HuH-7.5 (cell line): ENCODE data around the gene LRMDA.
"Not testable (repeated sequence)": the region's sequence is repeated elsewhere in the genome, so short reads cannot be mapped to it uniquely, and the experiment has no call there.

ENCODE experiments used
- DNase-seq: peaks from one replicate; pipeline ENCODE4 v3.0.0; 2011; ENCODE audit warnings: low spot score

LRMDA gene

DNA sequence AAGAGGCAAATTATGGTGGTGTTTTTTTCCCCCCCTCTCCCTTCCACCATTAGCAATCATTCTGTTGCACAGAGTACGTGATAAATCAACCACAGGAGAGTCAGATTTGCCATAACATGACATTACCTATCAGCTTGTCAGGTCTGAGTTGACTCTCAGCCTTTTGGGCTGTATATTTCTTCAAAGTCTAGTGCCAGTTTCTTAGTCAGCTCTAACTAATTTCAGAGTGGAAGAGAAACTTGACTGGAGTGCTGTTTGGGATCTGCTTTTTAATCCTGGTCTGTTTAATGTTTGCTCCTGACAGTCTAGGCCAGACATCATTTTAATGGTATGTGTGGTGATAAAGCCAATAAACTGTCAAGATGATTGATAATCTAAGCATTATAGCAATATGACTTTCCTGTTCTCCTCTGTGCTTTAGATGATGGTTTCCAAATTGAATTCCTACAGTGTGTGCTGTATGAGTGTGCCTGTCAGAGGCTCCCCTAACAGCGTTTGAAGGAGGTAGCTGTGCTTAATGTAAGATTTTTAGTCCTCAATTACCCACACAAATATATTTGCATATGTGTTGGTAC lies 76.9 kb downstream of the LRMDA start:
- DNase-seq: no peak

DNA sequence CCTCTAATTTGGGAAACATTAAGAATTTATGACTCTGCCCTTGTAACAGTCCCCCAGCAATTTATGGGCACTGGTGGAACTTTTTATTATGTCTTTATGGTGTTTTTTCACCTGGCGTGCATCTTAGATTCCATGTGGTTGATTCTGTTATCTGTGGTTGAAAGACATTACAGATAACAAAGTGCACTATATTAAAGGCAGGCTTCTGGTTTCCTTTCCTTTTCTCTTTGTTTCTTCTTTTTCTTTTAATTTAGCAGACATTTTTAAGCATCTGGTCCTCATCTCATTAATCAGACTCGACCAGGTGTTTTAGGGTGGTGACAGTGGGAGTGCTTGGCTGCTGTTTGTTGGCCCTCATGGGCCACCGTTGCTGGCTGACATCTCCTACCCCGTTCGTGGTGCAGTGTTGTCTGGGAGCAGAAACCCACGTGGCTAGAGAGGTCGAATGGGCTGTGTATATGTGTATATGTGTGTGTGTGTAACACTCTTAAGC lies 77.4 kb downstream of the LRMDA start:
- DNase-seq: no peak

DNA sequence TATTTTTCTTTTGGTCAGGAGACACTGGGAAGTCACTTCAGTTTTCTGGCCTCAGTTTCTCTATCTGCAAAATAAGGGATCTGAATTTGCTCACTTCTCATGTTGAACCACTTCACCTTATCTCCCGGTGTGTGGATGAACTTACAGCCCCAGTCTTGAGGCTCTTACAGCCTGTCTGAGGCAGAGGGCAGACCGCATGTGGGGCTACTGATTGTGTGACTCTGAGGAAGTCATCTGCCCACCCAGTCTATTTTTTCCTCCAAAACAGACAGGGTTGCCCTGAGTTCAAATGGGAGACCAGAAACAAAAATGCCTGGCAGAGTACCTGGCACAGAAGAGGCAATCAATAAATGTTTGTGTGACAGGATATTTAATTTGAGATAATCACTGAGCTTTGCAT lies 78.3 kb downstream of the LRMDA start:
- DNase-seq: no peak

DNA sequence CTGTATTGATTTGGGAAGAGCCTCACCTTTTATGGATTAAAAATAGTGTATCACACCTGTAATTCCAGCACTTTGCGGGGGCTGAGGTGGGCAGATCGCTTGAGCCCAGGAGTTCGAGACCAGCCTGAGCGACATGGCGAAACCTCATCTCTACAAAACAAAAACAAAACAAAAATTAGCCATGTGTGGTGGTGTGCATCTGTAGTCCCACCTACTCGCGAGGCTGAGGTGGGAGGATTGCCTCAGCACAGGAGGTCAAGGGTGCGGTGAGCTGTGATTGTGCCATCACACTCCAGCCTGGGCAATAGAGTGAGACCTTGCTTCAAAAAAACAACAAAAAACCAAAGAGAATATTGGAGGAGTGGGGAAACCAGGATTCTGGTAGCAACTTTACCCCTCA lies 79.6 kb downstream of the LRMDA start:
- DNase-seq: no peak

DNA sequence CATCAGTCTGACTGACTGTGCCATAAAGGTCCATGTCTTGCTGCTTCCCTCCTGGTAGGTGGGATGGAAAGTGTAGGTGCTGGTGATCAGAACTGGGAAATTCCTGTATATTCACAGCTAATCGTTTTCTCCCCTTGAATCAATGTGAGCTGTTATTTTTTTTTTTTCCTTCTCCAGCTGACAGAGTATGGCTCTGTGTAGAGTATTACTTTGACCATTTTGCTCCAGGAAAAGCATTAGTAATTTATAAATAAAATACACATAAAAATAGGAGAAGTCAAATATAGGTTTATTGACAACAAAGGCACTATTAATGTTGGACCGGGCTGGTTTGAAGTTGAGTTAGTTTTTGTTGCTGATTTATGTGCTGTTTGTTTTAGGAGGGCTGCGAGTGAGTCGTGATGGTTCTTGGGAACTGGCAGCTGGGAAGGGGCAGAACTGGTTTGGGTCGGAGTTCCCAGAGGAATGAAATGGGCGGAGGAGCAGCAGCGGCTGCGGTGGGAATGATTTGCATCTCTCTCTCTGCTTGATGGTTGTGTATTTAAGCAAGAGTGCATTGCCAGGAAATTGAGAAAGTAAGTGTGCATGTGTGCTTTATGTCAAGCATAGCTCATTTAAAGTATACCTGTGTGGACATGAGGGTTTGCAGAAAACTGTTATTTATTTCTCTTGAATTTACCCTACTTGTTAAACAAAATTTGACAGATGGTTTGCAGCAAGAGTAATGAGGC lies 80.9 kb downstream of the LRMDA start:
- DNase-seq: no peak

DNA sequence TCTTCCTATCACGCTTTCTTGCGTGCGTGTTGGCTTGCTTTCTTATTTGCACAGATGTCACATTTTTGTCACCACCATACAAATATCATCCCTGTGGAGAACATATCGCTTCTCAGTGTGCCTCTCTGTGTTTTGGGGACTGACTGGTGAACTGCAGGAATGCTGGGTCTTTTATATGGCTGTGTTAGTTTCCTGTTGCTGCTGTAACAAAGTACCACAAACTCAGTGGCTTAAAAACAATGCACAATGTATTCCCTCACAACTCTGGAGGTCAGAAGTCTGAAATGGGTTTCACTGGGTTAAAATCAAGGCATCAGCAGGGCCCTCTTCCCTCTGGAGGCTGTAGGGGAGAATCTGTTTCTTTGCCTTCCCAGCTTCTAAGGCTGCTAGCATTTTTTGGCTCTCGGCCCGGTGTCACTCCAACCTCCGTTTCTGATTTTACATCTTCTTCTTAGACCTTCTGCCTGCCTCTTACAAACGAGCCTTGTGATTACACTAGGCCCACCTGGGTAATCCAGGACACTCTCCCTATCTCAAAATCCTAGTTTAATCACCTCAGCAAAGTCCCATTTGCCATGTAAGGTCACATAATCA lies 82.0 kb downstream of the LRMDA start:
- no peak for DNase-seq

DNA sequence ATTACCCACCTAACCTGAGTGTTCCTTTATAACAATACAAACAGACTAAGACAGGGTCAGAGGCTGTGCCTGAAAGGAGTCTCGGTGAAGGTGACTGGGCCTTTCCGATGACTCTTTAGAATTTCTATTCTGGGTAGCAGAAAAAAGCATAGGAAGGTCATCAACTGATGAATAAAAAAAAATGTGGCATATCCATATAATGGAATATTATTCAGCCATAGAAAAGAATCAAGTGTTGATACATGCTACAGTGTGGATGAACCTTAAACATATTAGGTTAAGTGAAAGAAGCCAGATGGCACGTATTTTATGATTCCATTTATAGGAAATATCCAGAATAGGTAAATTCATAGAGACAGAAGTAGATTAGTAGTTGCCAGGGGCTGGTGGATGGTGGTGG lies 83.4 kb downstream of the LRMDA start:
- DNase-seq: no peak

DNA sequence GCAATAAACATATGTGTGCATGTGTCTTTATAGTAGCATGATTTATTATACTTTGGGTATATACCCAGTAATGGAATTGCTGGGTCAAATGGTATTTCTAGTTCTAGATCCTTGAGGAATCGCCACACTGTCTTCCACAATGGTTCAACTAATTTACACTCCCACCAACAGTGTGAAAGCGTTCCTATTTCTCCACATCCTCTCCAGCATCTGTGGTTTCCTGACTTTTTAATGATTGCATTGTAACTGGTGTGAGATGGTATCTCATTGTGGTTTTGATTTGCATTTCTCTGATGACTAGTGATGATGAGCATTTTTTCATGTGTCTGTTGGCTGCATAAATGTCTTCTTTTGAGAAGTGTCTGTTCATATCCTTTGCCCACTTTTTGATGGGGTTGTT lies 84.7 kb downstream of the LRMDA start:
- not testable (repeated sequence) for DNase-seq

DNA sequence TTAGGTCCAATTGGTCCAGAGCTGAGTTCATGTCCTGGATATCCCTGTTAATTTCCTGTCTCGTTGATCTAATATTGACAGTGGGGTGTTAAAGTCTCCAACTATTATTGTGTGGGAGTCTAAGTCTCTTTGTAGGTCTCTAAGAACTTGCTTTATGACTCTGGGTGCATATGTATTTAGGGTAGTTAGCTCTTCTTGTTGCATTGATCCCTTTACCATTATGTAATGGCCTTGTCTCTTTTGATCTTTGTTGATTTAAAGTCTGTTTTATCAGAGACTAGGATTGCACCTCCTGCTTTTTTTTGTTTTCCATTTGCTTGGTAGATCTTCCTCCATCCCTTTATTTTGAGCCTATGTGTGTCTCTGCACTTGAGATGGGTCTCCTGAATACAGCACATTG lies 87.8 kb downstream of the LRMDA start:
- DNase-seq: not testable (repeated sequence)

DNA sequence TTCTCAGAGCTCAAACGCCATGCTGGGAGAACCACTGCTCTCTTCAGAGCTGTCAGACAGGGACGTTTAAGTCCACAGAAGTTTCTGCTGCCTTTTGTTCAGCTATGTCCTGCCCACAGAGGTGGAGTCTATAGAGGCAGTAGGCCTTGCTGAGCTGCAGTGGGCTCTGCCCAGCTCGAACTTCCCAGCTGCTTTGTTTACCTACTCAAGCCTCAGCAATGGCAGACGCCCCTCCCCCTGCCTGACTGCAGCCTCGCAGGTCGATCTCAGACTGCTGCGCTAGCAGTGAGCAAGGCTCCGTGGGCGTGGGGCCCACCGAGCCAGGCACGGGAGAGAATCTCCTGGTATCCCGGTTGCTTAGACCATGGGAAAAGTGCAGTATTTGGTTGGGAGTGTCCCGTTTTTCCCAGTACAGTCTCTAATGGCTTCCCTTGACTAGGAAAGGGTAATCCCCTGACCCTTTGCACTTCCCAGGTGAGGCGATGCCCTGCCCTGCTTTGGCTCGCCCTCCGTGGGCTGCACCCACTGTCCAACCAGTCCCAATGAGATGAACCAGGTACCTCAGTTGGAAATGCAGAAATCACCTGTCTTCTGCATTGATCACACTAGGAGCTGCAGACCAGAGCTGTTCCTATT lies 89.9 kb downstream of the LRMDA start:
- DNase-seq: not testable (repeated sequence)

DNA sequence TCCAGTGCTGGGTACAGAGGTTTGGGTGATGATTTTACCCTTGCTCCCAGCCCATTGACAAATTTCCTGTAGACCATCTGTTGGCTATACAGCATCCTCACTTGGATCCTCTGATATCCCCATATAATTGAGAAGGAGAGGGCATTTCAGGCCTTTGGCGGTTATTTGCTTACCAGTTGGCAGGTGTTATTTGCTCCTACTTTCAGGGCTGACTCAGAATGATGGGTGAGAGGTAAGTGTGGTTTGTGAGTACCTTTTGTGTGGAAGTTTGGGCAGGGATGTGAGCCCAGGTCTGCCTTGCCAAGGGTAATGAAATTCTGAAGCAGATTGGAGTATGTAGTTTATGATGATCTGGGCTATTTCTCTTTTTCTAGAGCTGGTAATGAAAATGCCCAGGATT lies 93.6 kb downstream of the LRMDA start:
- no peak for DNase-seq

DNA sequence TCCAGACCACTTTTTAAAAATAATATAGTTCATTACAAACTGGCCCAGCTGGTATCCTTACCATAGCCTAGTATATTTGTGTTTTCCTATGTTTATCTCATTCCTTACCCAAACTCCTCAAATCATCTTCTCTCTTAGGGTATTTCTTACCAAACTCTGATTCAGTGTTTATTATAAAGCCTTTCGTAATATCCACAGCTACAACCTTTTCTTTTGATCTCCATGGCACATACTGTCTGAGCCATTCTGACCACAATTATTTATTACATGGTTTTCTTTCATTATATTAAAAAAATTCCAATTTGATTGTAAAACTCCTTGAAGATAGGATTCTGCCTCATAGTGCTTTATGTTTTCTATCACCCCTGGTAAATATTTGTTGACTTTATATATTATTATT lies 94.2 kb downstream of the LRMDA start:
- no peak for DNase-seq

DNA sequence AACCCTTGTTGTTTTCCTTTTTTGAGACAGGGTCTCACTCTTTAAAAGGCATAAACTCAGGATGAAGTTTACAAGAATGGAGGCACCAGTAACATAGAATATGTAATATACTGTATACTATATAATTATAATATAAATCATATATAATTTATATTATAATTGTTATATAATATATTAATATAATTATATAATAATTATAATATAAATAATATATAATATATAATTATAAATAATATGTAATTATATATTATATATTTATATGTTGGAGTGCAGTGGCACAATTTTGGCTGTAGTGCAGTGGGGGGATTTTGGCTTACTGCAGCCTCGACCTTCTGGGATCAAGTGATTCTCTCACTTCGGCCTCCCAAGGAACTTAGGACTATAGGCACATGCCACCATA lies 96.1 kb downstream of the LRMDA start:
- no peak for DNase-seq

DNA sequence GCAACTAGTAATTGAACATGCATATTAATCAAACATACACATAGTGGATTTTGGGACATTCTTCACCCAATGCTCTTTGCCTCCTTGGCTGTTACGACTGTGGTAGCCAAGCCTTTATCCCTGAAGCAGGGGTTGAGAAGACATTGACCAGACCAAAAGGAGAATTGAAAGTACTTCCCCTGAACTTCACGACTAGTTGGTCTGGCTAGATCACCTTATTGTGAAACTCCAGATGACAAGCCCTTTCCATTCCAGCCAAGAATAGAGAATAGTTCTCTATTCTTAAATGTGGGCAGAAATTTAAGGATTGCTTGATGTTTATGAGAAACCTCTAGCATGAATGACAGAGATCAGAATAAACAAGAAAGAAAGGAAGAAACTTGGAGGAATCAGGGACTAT lies 97.0 kb downstream of the LRMDA start:
- no peak for DNase-seq

DNA sequence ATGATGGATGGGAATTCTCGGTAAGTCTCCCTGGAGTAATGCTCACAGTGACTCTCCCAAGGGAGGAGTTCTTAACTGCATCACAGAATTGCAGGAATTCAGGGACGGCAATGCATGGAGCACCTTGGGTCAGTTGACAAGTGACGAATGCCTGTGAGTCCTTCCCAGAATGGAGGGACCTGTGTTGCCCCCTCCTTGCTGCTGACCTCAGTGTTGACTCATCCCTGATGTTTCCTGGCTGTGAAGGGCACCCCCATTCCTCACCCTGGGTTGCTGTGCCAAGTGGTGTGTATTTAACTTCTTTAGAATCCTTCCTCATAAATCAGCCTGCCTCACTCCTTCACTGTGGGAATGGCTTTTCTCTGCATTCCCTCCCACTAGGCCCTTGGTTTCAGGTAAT lies 98.9 kb downstream of the LRMDA start:
- DNase-seq: no peak

DNA sequence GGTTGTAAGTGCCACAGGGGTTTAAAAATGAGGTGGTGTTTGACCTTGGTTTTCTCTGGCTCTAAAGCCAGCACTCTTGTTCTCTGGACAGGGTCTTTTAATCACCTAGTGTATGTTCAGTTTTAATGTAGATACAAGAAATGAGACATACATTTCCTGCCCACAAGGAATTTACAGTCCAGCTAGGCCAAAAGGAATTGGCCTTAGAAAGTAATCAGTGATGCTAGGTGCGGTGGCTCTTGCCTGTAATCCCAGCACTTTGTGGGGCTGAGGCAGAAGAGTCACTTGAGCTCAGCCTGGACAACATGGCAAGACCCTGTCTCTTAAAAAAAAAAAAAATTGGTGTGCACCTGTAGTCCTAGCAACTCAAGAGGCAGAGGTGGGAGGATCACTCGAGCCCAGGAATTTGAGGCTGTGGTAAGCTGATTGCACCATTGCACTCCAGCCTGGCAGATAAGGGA lies 100.2 kb downstream of the LRMDA start:
- no peak for DNase-seq

DNA sequence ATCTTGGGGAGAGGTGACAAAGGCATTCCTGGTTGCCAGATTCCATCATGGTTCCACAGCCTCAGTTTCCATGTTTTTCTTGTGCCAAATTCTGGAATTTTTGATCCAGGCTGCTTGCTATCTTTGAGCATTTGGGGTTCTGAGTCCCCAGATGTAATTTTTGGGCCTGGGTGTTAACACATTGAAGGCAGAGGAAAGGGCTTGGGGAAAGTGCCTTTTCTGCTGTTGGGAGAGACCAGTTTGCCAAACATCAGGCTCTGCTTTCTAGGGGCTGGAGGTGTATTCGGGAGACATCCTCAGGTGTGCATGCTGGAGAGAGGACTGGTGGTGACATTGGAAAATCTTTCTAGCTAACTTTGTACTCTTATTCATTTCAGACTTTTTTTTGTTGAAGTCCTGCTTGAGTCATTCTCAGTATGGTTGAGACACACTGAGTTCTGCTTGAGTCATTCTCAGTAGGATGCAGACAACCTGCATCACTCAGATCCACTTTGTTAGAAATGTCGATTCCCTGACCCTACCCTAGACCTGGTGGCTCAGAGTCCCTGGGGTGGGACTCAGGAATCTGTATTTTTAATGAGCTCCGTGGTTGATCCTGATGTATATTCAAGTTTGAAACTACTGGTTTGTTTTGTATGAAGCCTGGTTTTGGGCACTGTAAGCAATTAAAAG lies 101.0 kb downstream of the LRMDA start:
- DNase-seq: no peak

DNA sequence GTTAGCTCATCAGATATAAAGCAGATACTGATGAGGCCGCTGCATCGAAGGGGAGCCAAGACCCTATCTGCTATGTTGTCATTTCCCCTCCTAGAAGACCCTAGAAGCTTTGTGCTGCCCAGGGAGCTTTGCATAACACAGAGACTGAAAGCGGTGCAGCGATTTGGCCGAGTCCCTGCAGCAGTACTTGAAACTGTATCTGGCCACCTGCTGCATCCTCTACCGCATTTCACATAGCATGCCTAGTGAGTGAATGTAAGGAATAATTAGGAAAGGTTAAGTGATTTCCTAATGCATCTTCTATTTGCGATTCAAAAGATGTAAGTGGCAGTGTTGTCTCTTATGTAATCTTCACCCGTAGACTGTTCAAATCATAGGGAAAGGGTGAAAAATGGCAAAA lies 106.7 kb downstream of the LRMDA start:
- no peak for DNase-seq

DNA sequence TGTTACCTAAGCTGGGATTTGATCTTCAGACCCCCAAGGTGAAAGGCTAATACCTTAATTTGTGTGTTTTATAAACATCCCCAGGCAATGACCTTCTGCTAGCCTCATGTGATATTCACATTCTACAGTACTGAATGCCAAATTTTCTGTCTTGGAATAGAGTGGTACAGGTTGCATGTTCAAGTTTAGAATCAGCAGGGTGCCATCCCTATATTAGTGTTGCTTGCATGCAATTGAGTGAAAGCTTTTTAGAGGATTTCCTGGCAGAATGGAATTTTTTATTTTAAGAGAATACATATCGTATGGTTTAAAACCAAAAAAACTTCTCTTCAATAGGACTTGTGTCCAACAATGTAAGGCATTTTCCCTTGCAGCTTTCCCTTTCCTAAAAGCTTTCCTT lies 107.3 kb downstream of the LRMDA start:
- DNase-seq: no peak

DNA sequence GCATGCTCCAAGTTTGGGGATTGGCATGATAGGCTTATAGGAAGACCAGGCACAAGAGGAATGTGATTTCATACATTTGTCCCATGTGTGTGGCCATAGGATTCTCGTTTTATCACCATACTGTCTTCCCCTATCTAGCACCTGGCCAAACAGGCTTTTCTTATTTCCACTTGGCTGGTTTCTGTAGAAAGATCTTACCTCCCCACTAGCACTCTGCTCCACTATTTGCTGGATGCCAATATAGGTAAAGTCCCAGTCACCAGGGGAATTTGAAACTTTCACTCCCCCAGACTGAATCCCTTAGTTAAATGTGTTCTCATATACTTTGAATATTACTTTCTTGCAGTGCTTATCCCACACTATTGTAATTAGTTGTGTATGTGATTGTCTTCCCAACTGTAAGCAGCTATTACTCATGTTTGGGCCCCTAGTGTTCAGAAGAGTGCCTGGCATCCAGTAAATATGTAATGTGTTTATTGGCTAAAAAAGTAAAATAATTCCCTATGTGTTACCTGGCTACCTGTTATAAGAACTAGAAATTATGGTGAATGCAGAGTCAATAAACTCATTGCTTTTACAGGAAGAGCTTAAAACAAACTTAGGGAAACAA lies 109.0 kb downstream of the LRMDA start:
- DNase-seq: no peak

DNA sequence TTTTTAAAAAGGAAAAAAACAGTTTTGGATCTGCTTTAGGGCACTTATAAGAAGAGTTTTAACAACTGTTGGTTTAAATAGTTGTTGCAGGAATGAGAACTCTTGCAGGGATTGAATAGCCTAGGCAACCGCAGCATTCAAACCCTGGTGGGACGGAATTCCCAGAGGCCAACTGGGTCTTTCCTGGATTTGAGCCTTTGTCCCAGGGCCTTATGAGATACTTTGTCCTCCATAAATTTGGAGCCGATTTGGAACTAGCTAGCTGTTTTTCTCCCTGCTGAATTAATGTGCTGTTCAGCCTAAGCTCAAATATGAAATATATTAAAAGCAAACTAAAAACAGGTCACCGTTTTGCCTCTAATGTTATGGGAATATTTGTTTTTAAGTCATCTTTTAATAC lies 109.6 kb downstream of the LRMDA start:
- no peak for DNase-seq

DNA sequence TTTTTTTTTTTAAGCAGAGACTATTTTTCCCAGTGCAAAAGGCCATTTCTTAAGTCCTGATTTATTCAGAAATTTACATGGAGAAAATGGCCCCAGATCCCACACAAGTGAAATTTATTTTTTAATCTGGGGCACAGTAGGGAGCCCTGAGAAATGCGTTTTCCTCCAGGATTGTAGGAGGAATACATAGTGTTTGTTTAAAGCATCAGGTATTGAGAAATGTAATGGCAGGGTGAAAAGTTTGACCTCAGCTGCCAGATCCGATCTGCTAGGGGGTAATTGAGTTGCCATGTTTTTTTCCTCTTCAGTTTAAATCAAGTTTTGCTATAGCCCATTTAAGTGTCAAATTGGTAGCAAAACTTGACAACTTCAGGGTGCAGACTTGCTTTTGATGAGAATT lies 110.0 kb downstream of the LRMDA start:
- peak; percentile 11 for DNase-seq
